Amniotic stem cell (primary cell): Measurements from ENCODE around the gene OR4S1.
"Not testable (repeated sequence)": the region's sequence is repeated elsewhere in the genome, so short reads cannot be mapped to it uniquely, and the experiment has no call there.

ENCODE experiments used
- DNase-seq: peaks from one replicate; lab custom pipeline; 2025; lab: John Stamatoyannopoulos, UW

The OR4S1 gene, protein sequence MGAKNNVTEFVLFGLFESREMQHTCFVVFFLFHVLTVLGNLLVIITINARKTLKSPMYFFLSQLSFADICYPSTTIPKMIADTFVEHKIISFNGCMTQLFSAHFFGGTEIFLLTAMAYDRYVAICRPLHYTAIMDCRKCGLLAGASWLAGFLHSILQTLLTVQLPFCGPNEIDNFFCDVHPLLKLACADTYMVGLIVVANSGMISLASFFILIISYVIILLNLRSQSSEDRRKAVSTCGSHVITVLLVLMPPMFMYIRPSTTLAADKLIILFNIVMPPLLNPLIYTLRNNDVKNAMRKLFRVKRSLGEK

DNA sequence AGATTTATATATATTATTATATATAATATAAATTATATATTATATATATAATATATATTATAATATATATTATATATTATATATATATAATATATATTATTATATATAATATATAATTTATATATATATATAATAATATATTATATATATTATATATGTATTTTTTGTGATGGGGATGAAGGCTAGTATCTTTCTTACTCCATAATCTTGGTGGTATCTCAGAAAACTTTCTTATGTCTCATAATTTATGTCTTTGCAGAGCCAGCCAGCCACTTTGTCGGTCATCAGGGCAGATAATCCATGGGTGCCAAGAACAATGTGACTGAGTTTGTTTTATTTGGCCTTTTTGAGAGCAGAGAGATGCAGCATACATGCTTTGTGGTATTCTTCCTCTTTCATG is at the start of gene OR4S1:
Gene OR4S1 (plus strand): TSS at position 301 of the 400 bp plus-strand sequence. CDS start 0 bp downstream, at position 301.
- DNase-seq, result no peak

DNA sequence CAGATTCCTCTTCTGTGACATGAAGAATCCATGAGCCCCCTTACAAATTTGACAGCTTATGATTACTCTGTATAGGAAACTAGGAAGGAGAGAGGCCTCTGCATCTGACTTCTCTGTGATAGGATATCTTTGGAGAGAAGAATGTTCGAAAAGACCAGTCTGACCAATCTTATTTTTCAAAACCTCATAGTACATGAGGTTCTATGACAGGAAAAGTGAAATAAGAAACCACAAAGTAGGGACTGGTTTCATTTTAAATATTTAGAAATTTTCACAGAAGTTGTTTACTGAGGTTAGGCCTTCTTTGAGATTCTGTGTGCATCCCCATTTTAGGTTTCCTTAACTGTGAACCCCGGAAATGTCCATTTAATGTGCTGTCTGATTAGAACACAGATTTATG is 44.4 kb upstream of the OR4S1 start:
- no peak for DNase-seq

DNA sequence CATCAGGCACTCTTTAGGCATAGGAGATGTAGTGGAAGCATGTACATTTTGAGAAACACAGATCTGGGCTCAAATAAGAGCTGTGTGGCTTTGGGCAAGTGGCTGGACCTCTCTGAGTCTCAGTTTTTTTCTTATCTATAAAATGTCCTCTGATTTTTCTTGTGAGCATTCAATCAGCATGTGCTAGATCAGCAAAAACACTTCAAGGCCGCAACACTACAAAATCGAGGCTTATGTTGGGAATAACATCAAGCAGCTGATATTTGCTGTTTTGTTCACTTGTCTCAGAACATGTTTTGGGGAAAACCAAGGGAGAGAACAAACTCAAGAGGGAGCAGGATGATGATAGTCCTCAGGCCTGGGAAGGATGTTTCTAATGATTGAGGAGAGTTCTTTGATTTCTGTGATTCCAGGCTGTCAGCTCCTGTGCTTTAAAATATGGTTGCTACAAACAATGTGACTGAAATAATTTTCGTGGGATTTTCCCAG is 42.6 kb upstream of the OR4S1 start, which contains the start of gene OR4X1:
Gene OR4X1 (plus strand): TSS at position 439 of the 489 bp plus-strand sequence. CDS start 0 bp downstream, at position 439.
- DNase-seq, result no peak

DNA sequence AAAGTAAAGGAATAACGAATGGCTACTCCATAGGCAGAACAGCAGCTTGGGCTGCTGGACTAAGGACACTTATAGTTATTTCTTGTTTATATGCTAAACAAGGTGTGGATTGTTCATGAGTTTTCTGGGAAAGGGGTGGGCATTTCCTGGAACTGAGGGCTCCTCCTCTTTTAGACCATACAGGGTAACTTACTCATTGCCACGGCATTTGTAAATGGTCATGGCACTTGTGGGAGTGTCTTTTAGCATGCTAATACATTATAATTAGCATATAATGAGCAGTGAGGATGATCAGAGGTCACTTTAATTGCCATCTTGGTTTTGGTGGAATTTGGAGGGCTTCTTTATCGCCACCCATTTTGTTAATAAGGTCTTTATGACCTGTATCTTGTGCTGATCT is 35.4 kb upstream of the OR4S1 start:
- no peak for DNase-seq

DNA sequence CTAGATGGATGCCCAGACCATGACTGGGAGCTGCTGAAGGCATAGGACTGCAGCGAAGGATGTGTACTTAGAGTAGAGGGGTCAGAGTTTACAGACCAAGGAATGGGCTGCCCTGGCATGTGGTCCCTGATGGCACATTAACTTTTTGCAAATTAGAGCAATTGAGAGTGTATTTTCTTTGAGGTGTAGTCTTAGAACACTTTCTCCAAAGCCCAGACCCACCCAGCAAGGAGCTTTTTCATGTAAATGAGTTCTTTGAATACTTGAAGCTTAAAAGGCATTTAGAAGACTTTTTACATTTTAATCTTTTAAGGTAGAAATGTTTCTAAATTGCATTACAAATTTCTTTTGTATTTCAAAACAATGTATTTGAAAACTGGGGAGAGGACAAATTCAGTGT is 33.4 kb upstream of the OR4S1 start:
- DNase-seq, result no peak

DNA sequence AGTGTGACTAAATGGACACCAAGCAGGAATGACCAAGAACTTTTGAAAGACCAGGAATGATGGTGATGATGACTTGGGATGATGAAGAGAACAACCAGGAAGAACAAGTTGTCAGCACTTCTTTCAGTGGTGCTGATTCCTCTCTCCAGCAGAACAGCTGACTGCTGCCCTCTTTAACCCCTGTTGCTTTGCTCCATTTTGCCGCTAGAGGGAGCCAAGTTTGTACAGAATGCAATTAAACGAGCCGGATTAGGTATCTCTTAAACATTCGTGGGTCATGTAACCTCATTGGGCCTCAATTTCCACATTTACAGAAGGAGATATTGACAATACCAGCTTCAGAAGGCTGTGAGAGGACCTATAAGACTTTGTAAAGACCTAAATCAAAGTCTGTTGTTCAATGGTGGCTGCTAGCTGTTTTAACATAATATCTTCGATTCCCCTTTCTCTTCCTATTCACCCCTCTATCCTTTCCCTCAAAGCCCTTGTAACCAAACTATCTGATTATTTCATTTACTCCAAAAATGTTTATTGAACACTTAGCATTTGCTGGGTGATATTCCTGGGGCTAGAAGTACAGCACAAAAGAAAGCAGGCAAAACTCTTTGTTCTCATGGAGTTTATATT is 1.9 kb downstream of the OR4S1 start:
- no peak for DNase-seq

DNA sequence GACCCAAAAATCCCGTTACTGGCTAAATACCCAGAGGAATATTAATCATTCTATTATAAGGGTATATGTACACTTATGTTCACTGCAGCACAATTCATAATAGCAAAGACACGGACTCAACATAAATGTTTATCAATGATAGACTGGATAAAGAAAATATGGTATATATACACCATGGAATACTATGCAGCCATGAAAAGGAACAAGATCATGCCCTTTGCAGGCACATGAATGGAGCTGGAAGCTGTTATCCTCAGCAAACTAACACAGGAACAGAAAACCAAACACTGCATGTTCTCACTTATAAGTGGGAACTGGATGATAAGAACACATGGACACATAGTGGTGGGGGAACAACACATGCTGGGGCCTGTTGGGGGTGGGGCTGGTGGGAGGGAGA is 7.6 kb downstream of the OR4S1 start:
- DNase-seq, result not testable (repeated sequence)

DNA sequence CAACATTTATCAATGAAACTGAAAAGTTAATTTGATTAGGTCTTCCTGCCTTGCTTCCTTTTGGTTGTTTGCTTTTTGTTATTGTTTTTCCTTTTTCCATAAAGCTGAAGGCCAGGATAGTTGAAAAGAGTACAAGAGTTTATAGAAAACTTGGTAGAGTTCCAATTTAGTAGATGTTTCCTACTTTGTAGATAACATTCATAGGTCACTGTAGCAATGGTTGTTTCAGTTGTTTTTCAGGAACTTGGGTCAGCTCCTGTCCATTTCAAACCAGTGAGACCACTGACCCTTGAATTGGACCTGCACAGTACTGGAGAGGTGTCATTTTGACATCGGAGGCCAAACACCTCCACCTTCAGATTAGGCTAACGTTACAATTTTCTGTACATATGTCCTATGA is 13.8 kb downstream of the OR4S1 start:
- not testable (repeated sequence) for DNase-seq

DNA sequence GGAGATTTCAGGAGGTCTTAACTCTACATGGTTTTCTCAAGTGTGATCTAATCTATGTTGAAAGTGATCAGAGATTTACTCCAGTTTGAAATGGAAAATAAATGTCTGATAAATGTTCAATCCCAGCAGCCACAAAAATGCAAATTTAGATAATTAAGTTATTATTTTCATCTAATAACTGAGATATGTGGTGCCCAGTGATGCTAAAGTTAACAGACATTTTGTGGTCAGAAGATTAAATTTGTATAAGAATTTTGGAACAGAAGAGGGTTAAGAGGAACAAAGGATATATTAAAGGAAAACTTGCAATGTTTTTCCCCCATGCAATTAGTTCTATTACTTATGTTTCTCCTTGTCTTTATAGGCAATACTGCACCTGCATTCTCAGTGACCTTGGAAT is 18.6 kb downstream of the OR4S1 start, which contains the start of gene OR4C3:
Gene OR4C3 (plus strand): TSS at position 301 of the 400 bp plus-strand sequence. CDS start 102 bp downstream, outside the sequence.
- not testable (repeated sequence) for DNase-seq

DNA sequence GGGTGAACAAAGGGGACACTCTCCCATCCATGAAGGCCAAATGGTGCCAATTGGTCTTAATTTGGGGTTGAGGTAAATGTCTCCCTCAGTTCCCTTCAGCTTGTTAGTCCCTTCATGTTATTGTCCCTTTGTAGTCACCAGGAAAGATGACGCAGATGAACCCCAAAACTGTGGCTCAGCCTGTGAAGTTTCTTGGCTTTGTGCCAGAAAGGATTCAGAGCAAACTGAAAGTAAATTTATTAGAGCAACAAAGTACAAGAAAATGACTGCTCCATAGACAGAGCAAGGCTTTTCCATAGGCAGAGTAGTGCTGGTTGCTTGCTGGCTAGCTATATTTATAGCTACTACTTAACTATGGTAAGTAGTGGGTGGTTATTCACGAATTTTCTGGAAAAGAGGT is 35.4 kb downstream of the OR4S1 start:
- DNase-seq, result no peak

DNA sequence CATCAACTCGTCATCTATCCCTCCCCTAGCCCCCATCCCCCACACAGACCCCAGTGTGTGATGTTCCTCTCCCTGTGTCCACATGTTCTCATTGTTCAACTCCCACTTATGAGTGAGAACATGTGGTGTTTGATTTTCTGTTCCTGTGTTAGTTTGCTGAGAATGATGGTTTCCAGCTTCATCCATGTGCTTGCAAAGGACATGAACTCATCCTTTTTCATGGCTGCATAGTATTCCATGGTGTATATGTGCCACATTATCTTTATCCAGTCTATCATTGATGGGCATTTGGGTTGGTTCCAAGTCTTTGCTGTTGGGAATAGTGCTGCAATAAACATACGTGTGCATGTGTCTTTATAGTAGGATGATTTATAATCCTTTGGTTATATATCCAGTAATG is 36.5 kb downstream of the OR4S1 start:
- not testable (repeated sequence) for DNase-seq

DNA sequence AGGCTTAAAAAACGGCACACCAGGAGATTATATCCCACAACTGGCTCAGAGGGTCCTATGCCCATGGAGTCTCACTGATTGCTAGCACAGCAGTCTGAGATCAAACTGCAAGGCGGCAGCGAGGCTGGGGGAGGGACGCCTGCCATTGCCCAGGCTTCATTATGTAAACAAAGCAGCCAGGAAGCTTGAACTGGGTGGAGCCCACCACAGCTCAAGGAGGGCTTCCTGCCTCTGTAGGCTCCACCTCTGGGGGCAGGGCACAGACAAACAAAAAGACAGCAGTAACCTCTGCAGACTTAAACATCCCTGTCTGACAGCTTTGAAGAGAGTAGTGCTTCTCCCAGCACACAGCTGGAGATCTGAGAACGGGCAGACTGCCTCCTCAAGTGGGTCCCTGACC is 40.3 kb downstream of the OR4S1 start:
- not testable (repeated sequence) for DNase-seq

DNA sequence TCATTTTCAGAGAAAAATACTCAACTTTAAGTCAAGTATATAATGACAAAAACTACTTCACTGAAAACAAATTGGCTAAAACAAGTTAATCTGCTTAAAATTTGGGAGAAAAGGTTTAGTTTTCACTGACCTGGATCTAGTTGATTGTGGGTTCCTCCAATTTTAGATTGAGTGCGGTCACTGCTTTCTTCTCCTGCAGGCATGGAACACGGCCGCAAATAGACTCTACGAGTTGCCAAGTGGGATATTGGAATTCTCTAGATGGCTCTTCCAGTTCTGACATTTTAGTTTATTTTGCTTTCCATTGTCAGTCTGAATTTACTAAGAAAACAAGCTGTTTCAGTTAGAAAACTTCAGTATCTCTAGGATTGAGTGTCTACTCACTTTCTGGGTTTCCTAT is 48.0 kb downstream of the OR4S1 start:
- DNase-seq, result no peak

DNA sequence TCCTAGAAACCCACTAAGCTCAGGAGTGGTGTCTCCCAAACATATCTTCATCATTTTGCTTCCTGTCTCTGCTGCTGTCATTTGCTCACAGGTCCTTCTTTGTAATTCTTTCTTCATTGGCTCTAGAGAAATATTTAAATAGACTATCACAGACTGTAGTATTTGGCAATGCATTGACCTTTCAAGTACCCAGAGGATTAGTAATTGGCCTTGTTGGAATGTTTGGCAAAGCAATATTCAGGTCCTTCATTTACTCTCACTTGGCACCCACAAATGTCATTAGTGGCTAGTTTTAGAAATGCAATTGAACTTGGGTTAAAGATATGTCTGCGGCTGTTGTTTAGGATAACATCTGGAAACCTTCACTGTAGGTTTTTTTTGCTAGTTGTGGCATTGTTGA is 48.7 kb downstream of the OR4S1 start:
- DNase-seq, result no peak
